ENCODE measurements around the gene FAM162B.

DNA sequence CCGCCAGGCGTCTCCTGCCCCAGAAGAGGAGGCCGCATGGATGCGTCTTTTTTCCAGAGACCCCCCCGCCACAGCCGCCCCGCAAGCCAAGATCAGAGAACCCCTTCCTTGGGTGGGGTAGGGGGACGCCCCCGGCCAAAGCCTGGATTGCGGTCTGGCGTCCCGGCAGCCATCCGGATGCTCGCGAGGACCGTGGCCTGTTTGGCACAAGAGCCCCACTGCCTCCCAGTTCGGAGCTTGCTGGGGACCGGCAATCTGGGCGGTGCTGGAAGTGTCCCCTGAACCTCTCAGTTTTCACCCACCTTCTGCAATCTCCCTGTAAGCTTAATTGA, 924 bp downstream of the FAM162B start:
- TF ChIP-seq CTCF (IDR thresholded peaks at IDR 0.05): no peak
- no peak for TF ChIP-seq POLR2A (IDR thresholded peaks at IDR 0.05)
- TF ChIP-seq POLR2AphosphoS5 (IDR thresholded peaks at IDR 0.05): no peak
